Common myeloid progenitor, CD34-positive (primary cell): ENCODE data around the gene SLC16A10. TPM values are rescaled to one million over a fixed set of nuclear protein-coding genes. Genes with fewer than 3 reads are reported as not detected.

Experiments
- CTCF ChIA-PET: fragments of 350-600 bp; sonication (Branson Sonifier 250); formaldehyde crosslinking; loops from one replicate; lab custom pipeline; 2021; ENCODE audit warnings: antibody characterized with exemption; lab: Charles Lee
- POLR2A ChIA-PET: fragments of 350-600 bp; sonication (Branson Sonifier 250); formaldehyde crosslinking; loops from one replicate; lab custom pipeline; 2021; ENCODE audit warnings: antibody characterized with exemption; lab: Charles Lee
- DNase-seq, 3 donors: peaks; one replicate each; pipeline versions ENCODE4 v3.0.0 to v3.0.0-alpha.2; 2013
- H3K27ac ChIP-seq, 2 experiments: 1 replicate in 1 of 2; 2 replicates in 1 of 2; pipeline ENCODE4 v1.7.0; 2013; ENCODE audit warnings: inconsistent platforms in 2 of 2, low read length in 2 of 2, mild to moderate bottlenecking in 2 of 2, low read depth in 1 of 2, moderate library complexity in 1 of 2; ENCODE audit not compliant: severe bottlenecking in 2 of 2, insufficient read depth in 1 of 2, poor library complexity in 1 of 2
- H3K27me3 ChIP-seq, 5 experiments: replicated peaks in 2 of 5; 1 replicate in 3 of 5; 2 replicates in 2 of 5; pipeline versions ENCODE4 v1.6.1 to v1.7.0; 2013; ENCODE audit warnings: low read length in 4 of 5, mild to moderate bottlenecking in 2 of 5, moderate library complexity in 2 of 5, inconsistent platforms in 1 of 5; ENCODE audit not compliant: insufficient read depth in 5 of 5, control insufficient read depth in 4 of 5
- H3K36me3 ChIP-seq, 4 experiments: 1 replicate in 2 of 4; 2 replicates in 2 of 4; pipeline versions ENCODE4 v1.6.1 to v1.7.0; 2013; ENCODE audit warnings: low read length in 3 of 4, control low read depth in 1 of 4, mild to moderate bottlenecking in 1 of 4; ENCODE audit not compliant: control insufficient read depth in 4 of 4, insufficient read depth in 4 of 4
- H3K4me1 ChIP-seq, 4 experiments: 1 replicate in 3 of 4; 2 replicates in 1 of 4; pipeline versions ENCODE4 v1.6.1 to v1.7.1; 2013; ENCODE audit warnings: low read length in 3 of 4, mild to moderate bottlenecking in 3 of 4, control low read depth in 1 of 4, inconsistent platforms in 1 of 4, moderate library complexity in 1 of 4; ENCODE audit not compliant: control insufficient read depth in 4 of 4, insufficient read depth in 4 of 4; ENCODE audit errors: control extremely low read depth in 1 of 4
- H3K4me3 ChIP-seq, 7 experiments: 1 replicate in 4 of 7; 2 replicates in 3 of 7; pipeline versions ENCODE4 v1.5.1 to v1.7.0; 2013; ENCODE audit warnings: mild to moderate bottlenecking in 7 of 7, low read length in 6 of 7, moderate library complexity in 6 of 7, inconsistent platforms in 2 of 7, low read depth in 2 of 7, control low read depth in 1 of 7; ENCODE audit not compliant: insufficient read depth in 4 of 7, control insufficient read depth in 1 of 7; ENCODE audit errors: extremely low read depth in 1 of 7
- H3K9me3 ChIP-seq, 5 experiments: 1 replicate in 4 of 5; 2 replicates in 1 of 5; pipeline versions ENCODE4 v1.6.1 to v1.7.1; 2013; ENCODE audit warnings: low read length in 4 of 5, mild to moderate bottlenecking in 2 of 5, inconsistent platforms in 1 of 5, low read depth in 1 of 5, moderate library complexity in 1 of 5; ENCODE audit not compliant: control insufficient read depth in 4 of 5, insufficient read depth in 2 of 5; ENCODE audit errors: control extremely low read depth in 1 of 5
- WGBS: methylation state at CpG from one replicate; pipeline ENCODE4 v1.1.5; 2013; ENCODE audit not compliant: insufficient coverage; 5-methylcytosine and 5-hydroxymethylcytosine counted together
- polyA plus RNA-seq: library from polyadenylated mRNA; unstranded; fragments of 120-200 nt; gene quantifications from one replicate; pipeline ENCODE4 v1.2.1, GENCODE V29; 2013

Gene SLC16A10, protein sequence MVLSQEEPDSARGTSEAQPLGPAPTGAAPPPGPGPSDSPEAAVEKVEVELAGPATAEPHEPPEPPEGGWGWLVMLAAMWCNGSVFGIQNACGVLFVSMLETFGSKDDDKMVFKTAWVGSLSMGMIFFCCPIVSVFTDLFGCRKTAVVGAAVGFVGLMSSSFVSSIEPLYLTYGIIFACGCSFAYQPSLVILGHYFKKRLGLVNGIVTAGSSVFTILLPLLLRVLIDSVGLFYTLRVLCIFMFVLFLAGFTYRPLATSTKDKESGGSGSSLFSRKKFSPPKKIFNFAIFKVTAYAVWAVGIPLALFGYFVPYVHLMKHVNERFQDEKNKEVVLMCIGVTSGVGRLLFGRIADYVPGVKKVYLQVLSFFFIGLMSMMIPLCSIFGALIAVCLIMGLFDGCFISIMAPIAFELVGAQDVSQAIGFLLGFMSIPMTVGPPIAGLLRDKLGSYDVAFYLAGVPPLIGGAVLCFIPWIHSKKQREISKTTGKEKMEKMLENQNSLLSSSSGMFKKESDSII
- polyA plus RNA-seq: 1.8 TPM

DNA sequence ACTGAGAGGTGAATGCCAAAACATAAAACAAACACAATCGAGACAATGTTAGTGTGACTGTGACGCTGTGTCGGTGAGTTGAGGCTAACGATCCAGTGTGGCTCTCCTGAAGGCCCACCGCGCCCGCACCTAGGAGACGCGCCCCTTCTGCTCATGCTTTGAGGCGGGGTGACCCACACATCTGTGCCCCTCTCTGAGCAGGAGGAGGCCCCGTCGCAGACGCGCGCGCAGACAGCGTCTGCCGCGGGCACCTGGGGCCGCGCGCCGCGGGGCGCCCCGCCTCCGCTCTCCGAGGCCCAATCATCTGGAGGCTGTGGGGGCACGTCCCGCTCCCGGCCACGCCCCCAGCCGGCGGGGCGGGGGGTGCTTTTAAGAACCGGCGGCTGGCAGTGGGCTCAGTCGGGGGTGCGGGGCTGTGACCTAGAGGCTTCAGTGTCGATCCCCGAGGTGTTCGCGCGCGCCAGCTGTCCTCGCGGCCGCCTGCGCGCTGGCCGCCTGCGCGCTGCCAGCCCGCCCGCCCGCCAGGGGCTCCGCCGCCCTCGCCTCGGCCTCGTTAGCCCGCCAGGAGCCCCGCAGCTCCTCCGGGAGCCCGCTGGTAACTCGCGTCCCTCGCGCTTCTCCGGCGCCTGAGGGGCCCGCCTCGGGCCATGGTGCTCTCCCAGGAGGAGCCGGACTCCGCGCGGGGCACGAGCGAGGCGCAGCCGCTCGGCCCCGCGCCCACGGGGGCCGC, at the start of gene SLC16A10:
SLC16A10 (plus strand) TSS at position 398 of the 730 bp plus-strand sequence; CDS start at position 648, 250 bp downstream.
- Histone ChIP-seq H3K36me3 (no peaks in the 10 kb centered on the region), H3K27ac (peak within 1 kb of the TSS in 1 of 2 experiments; percentile 5), H3K9me3 (no peaks in the 10 kb centered on the region), H3K27me3 (peaks cover 0 to 9% (median 0%) of the 10 kb centered on the region in 5 experiments), H3K4me1 (peaks cover 10 to 21% (median 19%) of the 10 kb centered on the region in 4 experiments), H3K4me3 (peak within 1 kb of the TSS; percentile 65 to 83 (median 70))
- WGBS: under 1% methylated on average over 78 of the region's 86 CpGs
- DNase-seq: peak; percentile 84 to 92 (median 91)
- ChIA-PET POLR2A (no interaction called here), CTCF (interaction anchor here (1.3 kb wide), 1 partner anchor 172 kb away, joined by 3 read pairs; a partner anchor contains a TSS)

GRCh38 chr6:111038534-111039252, 48.6 kb upstream of the SLC16A10 start:
- DNase-seq: no peak
- POLR2A ChIA-PET: no interaction called here
- Histone ChIP-seq H3K27me3 (no peaks in the 10 kb centered on the region), H3K27ac (no peak overlapping the region), H3K36me3 (no peaks in the 10 kb centered on the region), H3K4me3 (no peak overlapping the region), H3K9me3 (no peaks in the 10 kb centered on the region), H3K4me1 (no peaks in the 10 kb centered on the region)
- 100% methylated on average over 4 of the region's 6 CpGs for WGBS
- CTCF ChIA-PET: interaction anchor here (1.3 kb wide), 1 partner anchor 33 kb away, joined by 3 read pairs; no protein-coding TSS in a partner anchor

DNA sequence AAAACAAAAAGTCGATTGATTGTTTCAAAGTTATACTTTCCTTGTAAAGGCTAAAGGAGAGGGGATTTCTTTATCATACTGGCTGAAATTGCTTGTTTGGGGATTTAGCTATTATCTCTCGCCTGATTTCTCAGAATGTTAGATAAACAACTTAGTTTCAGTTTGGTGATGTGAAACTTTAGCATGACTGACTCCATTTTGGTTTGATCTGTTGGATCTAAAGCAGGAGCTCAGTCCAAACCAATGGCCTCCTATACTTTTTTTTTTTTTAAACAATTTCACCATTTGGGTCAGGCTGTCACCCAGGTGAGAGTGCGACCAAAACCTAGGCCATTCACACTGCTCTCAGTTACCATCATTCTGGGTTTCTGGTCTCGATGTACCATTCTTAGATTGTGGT, 45.4 kb upstream of the SLC16A10 start:
- CTCF ChIA-PET: interaction anchor here (1.4 to 2.0 kb wide), 2 partner anchors 16 to 171 kb away, joined by 4 to 12 read pairs; no protein-coding TSS in a partner anchor
- no peak overlapping the region for H3K4me3 ChIP-seq
- no peaks in the 10 kb centered on the region for H3K36me3 ChIP-seq
- no peaks in the 10 kb centered on the region for H3K9me3 ChIP-seq
- H3K27ac ChIP-seq: no peak overlapping the region
- POLR2A ChIA-PET: no interaction called here
- no peaks in the 10 kb centered on the region for H3K27me3 ChIP-seq
- WGBS: 97% methylated on average over 2 of the region's 4 CpGs
- peaks cover 0 to 7% (median 4%) of the 10 kb centered on the region in 4 experiments for H3K4me1 ChIP-seq
- no peak for DNase-seq

DNA sequence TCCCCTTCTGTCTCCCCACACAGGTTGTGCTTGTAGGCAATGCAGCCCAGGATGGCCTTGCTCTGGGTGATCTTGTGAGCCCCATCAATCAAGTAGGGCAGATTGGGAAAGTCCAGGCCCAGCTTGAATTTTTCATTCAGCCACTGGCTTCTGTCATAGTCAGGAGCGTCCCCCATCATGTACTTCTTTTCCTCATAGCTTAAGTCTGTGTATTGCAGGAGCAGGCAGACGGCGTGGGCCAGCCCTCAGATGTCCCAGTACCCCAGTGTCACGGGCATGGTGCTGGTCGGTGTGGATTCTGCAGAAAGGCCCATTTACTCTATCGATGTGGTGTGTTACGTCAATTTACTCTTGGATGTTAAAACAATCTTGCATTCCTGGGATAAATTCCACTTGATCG, 40.1 kb upstream of the SLC16A10 start:
- Histone ChIP-seq H3K27me3 (no peaks in the 10 kb centered on the region), H3K4me3 (no peak overlapping the region), H3K9me3 (no peaks in the 10 kb centered on the region), H3K4me1 (peaks cover 0 to 8% (median 4%) of the 10 kb centered on the region in 4 experiments), H3K27ac (no peak overlapping the region), H3K36me3 (no peaks in the 10 kb centered on the region)
- whole genome bisulfite sequencing: 95% methylated on average over 7 of the region's 8 CpGs
- ChIA-PET CTCF (interaction anchor here (0.9 to 1.6 kb wide), 4 partner anchors 11 to 163 kb away, joined by 3 to 7 read pairs (median 4); no protein-coding TSS in a partner anchor), POLR2A (no interaction called here)
- no peak for DNase-seq

DNA sequence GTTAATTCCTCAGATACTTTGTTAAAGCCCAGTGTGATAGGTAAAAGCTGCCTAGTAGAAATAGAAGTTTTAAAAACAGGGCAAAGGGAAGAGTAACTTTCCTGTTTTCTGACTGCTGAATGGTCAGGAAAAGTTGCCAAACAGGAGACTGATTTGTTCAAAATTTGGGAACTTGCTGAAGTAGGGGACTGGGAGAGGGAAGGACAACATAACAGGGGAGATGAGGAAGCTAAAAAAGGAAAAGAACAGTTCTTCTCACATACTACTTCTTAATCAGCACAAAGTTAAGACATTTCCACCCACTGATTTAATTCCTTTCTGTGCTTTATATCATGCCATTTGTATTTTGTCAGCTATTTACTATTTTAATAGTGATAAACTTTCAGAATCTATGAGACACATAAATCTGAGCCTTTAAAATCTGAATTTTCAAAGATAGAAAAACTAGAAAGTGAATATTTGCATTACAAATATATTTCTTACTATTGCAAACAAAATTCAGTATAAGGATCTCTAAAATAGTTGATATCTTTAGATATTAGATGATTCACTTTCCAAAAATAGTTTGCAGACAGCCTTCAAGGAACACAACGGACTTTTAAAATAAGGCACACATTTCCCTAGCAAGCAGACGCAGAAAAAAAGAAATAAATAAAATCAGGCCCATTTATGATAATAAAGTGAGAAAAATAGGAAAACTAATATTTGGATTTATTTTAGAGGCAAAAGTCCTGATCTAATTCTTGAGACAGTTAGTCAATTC, 36.9 kb upstream of the SLC16A10 start:
- Histone ChIP-seq H3K9me3 (no peaks in the 10 kb centered on the region), H3K27me3 (no peaks in the 10 kb centered on the region), H3K4me3 (no peak overlapping the region), H3K27ac (no peak overlapping the region), H3K36me3 (no peaks in the 10 kb centered on the region), H3K4me1 (peaks cover 0 to 8% (median 4%) of the 10 kb centered on the region in 4 experiments)
- CTCF ChIA-PET: interaction anchor here (0.6 to 1.0 kb wide), 2 partner anchors 134 to 744 kb away, joined by 3 read pairs; no protein-coding TSS in a partner anchor
- no peak for DNase-seq
- POLR2A ChIA-PET: no interaction called here
- no CpG with 5 or more reads among the region's 2 CpGs for WGBS

- H3K4me3 ChIP-seq: no peak overlapping the region
- no peaks in the 10 kb centered on the region for H3K27me3 ChIP-seq
- H3K36me3 ChIP-seq: no peaks in the 10 kb centered on the region
- no peak for DNase-seq
- H3K9me3 ChIP-seq: no peaks in the 10 kb centered on the region
- H3K4me1 ChIP-seq: no peaks in the 10 kb centered on the region
- 75% methylated on average over 2 of the region's 3 CpGs for WGBS
- POLR2A ChIA-PET: no interaction called here
- CTCF ChIA-PET: no interaction called here
- no peak overlapping the region for H3K27ac ChIP-seq
These were observed 35.1 kb upstream of the SLC16A10 start for GRCh38 chr6:111052171-111052570.
